HFFc6 (cell line): ENCODE measurements around the gene NBAS. TPM values are rescaled to one million over a fixed set of nuclear protein-coding genes. Genes with fewer than 3 reads are reported as not detected.
"Not testable (repeated sequence)": the region's sequence is repeated elsewhere in the genome, so short reads cannot be mapped to it uniquely, and the experiment has no call there.

Experiments
- DNase-seq: peaks from one replicate; pipeline ENCODE4 v3.0.0-alpha.2; 2018
- H3K27ac Mint-ChIP-seq: 2 replicates; pipeline ENCODE4 v1.8.0; 2020; ENCODE audit warnings: mild to moderate bottlenecking, mixed read lengths
- H3K27me3 Mint-ChIP-seq: 2 replicates; pipeline ENCODE4 v1.8.0; 2021; ENCODE audit warnings: mild to moderate bottlenecking, moderate library complexity, mixed read lengths; ENCODE audit not compliant: insufficient read depth
- H3K36me3 Mint-ChIP-seq: 2 replicates; pipeline ENCODE4 v1.8.0; 2021; ENCODE audit warnings: low read depth, mixed read lengths
- H3K4me1 Mint-ChIP-seq: 2 replicates; pipeline ENCODE4 v1.8.0; 2020; ENCODE audit warnings: low read depth, mixed read lengths
- H3K4me3 Mint-ChIP-seq: 2 replicates; pipeline ENCODE4 v1.8.0; 2020; ENCODE audit warnings: mild to moderate bottlenecking, moderate library complexity, mixed read lengths
- H3K9me3 Mint-ChIP-seq: 2 replicates; pipeline ENCODE4 v1.8.0; 2020; ENCODE audit warnings: mild to moderate bottlenecking, mixed read lengths
- CTCF ChIP-seq: fragments of 200-600 bp; sonication (generic); IDR thresholded peaks from 2 replicates; pipeline ENCODE4 v1.5.0; 2021; ENCODE audit warnings: antibody characterized with exemption, mild to moderate bottlenecking
- total RNA-seq, 6 experiments: library from RNA; stranded (reverse); fragmentation: NEBNext Ultra II Directional; extraction: Animal tissue kit (Norgen Biotek cat#: 25700); gene quantifications; 2 replicates in 1 of 6; 3 replicates in 5 of 6; pipeline ENCODE4 v1.2.3, GENCODE V29; 2021

Gene NBAS
- total RNA-seq, 6 experiments from 2014 or later = 43.5 to 54.0 (median 52.2) TPM

DNA sequence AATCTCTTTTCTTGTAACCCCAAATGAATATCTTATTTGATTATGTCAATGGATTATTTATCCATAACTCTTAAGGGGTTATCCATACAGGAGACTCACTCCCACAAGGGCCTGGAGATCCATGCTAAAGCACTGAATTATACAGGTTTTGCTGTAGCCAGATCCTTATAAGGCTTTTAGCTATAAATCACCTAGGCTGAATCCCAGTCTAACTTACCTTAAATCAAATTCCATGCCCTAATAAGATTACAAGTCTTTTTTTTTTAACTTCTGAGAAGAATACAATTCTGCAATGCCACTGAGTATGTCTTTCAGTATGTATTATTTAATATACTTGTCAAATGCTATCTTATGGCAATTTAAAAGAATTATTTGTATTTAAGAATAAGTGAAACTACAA, 340.5 kb downstream of the NBAS start:
- Mint-ChIP-seq H3K9me3 (no peaks in the 10 kb centered on the region), H3K4me1 (peaks cover 24% of the 10 kb centered on the region), H3K36me3 (peaks cover 7% of the 10 kb centered on the region; the same call in 1 of the 2 replicates), H3K27ac (no peak overlapping the region), H3K4me3 (no peak overlapping the region), H3K27me3 (0 out of 2 replicates have a peak, but pooled peaks cover 2% of the 10 kb centered on the region)
- no peak for TF ChIP-seq CTCF
- no peak for DNase-seq

DNA sequence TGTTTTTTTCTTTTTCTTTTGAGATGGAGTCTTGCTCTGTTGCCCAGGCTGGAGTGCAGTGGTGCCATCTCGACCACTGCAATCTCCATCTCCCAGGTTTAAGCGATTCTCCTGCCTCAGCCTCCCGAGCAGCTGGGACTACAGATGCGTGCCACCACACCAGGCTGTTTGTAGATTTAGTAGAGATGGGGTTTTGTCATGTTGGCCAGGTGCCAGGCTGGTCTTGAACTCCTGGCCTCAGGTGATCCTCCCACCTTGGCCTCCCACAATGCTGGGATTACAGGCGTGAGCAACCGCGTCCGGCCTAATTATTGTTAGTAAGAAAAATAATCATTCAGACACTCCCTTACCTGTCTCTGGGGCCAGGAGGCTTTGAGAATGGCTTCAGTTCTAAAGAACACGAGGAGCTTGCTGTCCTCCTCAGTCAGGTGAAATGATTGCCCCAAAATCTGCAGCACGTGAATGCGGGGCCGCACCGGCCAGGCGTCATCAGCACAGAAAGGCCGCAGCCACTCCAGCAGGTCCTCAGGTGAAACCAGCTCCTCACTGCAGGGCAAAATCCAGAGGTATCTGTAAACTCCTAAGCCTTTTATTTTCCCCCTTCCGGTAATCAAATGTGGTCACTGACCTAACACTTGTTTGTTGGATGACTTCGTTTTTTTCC, 342.6 kb downstream of the NBAS start:
- H3K27ac Mint-ChIP-seq = no peak overlapping the region
- TF ChIP-seq CTCF = no peak
- H3K27me3 Mint-ChIP-seq = 0 out of 2 replicates have a peak, but pooled peaks cover 2% of the 10 kb centered on the region
- H3K36me3 Mint-ChIP-seq = peaks cover 7% of the 10 kb centered on the region; the same call in 1 of the 2 replicates
- no peaks in the 10 kb centered on the region for H3K9me3 Mint-ChIP-seq
- H3K4me3 Mint-ChIP-seq = no peak overlapping the region
- DNase-seq = no peak
- peaks cover 7% of the 10 kb centered on the region for H3K4me1 Mint-ChIP-seq

GRCh38 chr2:15212249-15212648, 348.9 kb downstream of the NBAS start:
- no peak for TF ChIP-seq CTCF
- Mint-ChIP-seq H3K4me1 (no peaks in the 10 kb centered on the region), H3K27ac (no peak overlapping the region)

GRCh38 chr2:15210542-15210941, 350.6 kb downstream of the NBAS start:
- not testable (repeated sequence) for H3K27ac Mint-ChIP-seq, H3K4me3 Mint-ChIP-seq, H3K27me3 Mint-ChIP-seq, DNase-seq, H3K4me1 Mint-ChIP-seq, H3K9me3 Mint-ChIP-seq
- peaks cover 41% of the 10 kb centered on the region for H3K36me3 Mint-ChIP-seq

More at GRCh38 chr2:15212249-15212648, 348.9 kb downstream of the NBAS start:
- 0 out of 2 replicates have a peak, but pooled peaks cover 2% of the 10 kb centered on the region for H3K27me3 Mint-ChIP-seq
- peaks cover 36% of the 10 kb centered on the region for H3K36me3 Mint-ChIP-seq
- H3K9me3 Mint-ChIP-seq = no peaks in the 10 kb centered on the region
- no peak for DNase-seq
- no peak overlapping the region for H3K4me3 Mint-ChIP-seq

DNA sequence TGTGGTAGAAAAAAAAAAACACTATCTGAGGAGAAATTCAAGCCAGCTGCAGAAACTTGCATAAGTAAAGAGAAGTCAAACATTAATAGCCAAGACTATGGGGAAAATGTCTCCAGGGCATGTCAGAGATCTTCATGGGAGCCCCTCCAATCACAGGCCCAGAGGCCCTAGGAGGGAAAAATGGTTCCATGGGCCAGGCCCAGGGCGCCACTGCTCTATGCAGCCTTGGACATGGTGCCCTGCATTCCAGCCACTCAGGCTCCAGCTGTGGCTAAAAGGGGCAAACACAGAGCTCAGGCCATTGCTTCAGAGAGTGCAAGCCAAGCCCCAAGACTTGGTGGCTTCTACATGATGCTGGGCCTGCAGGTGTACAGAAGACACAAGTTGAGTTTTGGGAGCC, 354.7 kb downstream of the NBAS start:
- H3K36me3 Mint-ChIP-seq = peaks cover 43% of the 10 kb centered on the region
- H3K9me3 Mint-ChIP-seq = no peaks in the 10 kb centered on the region
- no peak overlapping the region for H3K27ac Mint-ChIP-seq
- TF ChIP-seq CTCF = no peak
- no peak for DNase-seq
- H3K4me3 Mint-ChIP-seq = no peak overlapping the region
- H3K27me3 Mint-ChIP-seq = no peaks in the 10 kb centered on the region
- no peaks in the 10 kb centered on the region for H3K4me1 Mint-ChIP-seq

GRCh38 chr2:15205562-15205961, 355.6 kb downstream of the NBAS start:
- Mint-ChIP-seq H3K36me3 (peaks cover 40% of the 10 kb centered on the region), H3K4me3 (no peak overlapping the region), H3K4me1 (no peaks in the 10 kb centered on the region), H3K27ac (no peak overlapping the region), H3K9me3 (no peaks in the 10 kb centered on the region), H3K27me3 (no peaks in the 10 kb centered on the region)
- TF ChIP-seq CTCF = no peak
- DNase-seq = no peak
